SK-N-SH (cell line): Measurements from ENCODE around the gene TPRX1. TPM values are rescaled to one million over a fixed set of nuclear protein-coding genes. Genes with fewer than 3 reads are reported as not detected.

ENCODE experiments used
- CTCF ChIA-PET: fragments of 300-600, 350-600 bp; formaldehyde crosslinking; extraction: SDS; loops from one replicate; lab custom pipeline; 2021; lab: Yijun Ruan, JAX
- POLR2A ChIA-PET: fragments of 350-600 bp; sonication (Branson Sonifier 250); formaldehyde crosslinking; extraction: SDS; loops from one replicate; lab custom pipeline; 2020; ENCODE audit warnings: antibody characterized with exemption, inconsistent platforms; lab: Yijun Ruan, JAX
- DNase-seq: peaks from one replicate; pipeline ENCODE4 v3.0.0; 2012
- H2AFZ ChIP-seq: fragments of 200-600 bp; sonication (generic); 2 replicates; pipeline ENCODE4 v1.8.1; 2016; ENCODE audit warnings: antibody characterized with exemption, mild to moderate bottlenecking, low read depth
- H3F3A ChIP-seq: fragments of 200-600 bp; sonication (generic); replicated peaks from 2 replicates; pipeline ENCODE3; 2016; ENCODE audit warnings: antibody characterized with exemption, mild to moderate bottlenecking; ENCODE audit not compliant: insufficient read depth
- H3K27ac ChIP-seq, 2 experiments: fragments of 200-500 bp in 1 of 2; fragments of 200-600 bp in 1 of 2; sonication (Bioruptor generic) in 1 of 2; sonication (generic), shearing (Covaris generic) in 1 of 2; 2 replicates each; pipeline versions ENCODE4 v1.5.1 to v1.6.1; 2014 to 2016; ENCODE audit warnings: low read depth in 2 of 2, inconsistent platforms in 1 of 2, low read length in 1 of 2, mild to moderate bottlenecking in 1 of 2, mixed read lengths in 1 of 2
- H3K27me3 ChIP-seq: fragments of 200-600 bp; sonication (generic), shearing (Covaris generic); 2 replicates; pipeline ENCODE4 v1.6.1; 2016; ENCODE audit warnings: mixed run types; ENCODE audit not compliant: insufficient read depth
- H3K36me3 ChIP-seq, 2 experiments: fragments of 200-500 bp in 1 of 2; fragments of 200-600 bp in 1 of 2; sonication (Bioruptor generic) in 1 of 2; sonication (generic) in 1 of 2; replicated peaks in 1 of 2; 2 replicates each; pipeline versions ENCODE3 to v1.5.1; 2014 to 2016; ENCODE audit warnings: low read length in 1 of 2, mild to moderate bottlenecking in 1 of 2; ENCODE audit not compliant: insufficient read depth in 2 of 2, control insufficient read depth in 1 of 2
- H3K4me1 ChIP-seq, 2 experiments: fragments of 200-500 bp in 1 of 2; fragments of 200-600 bp in 1 of 2; sonication (Bioruptor generic) in 1 of 2; sonication (generic), shearing (Covaris generic) in 1 of 2; 2 replicates each; pipeline versions ENCODE4 v1.5.1 to v1.6.1; 2014 to 2016; ENCODE audit warnings: low read depth in 1 of 2, low read length in 1 of 2, mixed run types in 1 of 2; ENCODE audit not compliant: insufficient read depth in 2 of 2, control insufficient read depth in 1 of 2
- H3K4me2 ChIP-seq: fragments of 200-600 bp; sonication (generic), shearing (Covaris generic); 2 replicates; pipeline ENCODE4 v1.6.1; 2017; ENCODE audit warnings: mixed run types
- H3K4me3 ChIP-seq, 2 experiments: fragments of 200-500 bp in 1 of 2; fragments of 200-600 bp in 1 of 2; sonication (Bioruptor generic) in 1 of 2; sonication (generic), shearing (Covaris generic) in 1 of 2; 2 replicates each; pipeline versions ENCODE4 v1.5.1 to v1.8.1; 2014 to 2016; ENCODE audit warnings: low read depth in 2 of 2, inconsistent platforms in 1 of 2, low read length in 1 of 2, mild to moderate bottlenecking in 1 of 2, mixed read lengths in 1 of 2, moderate library complexity in 1 of 2
- H3K79me2 ChIP-seq: fragments of 200-600 bp; sonication (generic); 2 replicates; pipeline ENCODE4 v1.8.1; 2017; ENCODE audit warnings: mild to moderate bottlenecking; ENCODE audit not compliant: insufficient read depth
- H3K9ac ChIP-seq: fragments of 200-600 bp; sonication (generic); 2 replicates; pipeline ENCODE4 v1.6.1; 2017; ENCODE audit warnings: mixed run types
- H3K9me2 ChIP-seq: fragments of 200-600 bp; sonication (generic); 2 replicates; pipeline ENCODE4 v1.6.1; 2017; ENCODE audit warnings: mixed run types
- H3K9me3 ChIP-seq: fragments of 200-600 bp; sonication (generic); 2 replicates; pipeline ENCODE4 v1.6.1; 2017; ENCODE audit warnings: mixed run types, mild to moderate bottlenecking, moderate library complexity
- H4K20me1 ChIP-seq: fragments of 200-600 bp; sonication (generic); 2 replicates; pipeline ENCODE4 v1.6.1; 2017; ENCODE audit warnings: mild to moderate bottlenecking, mixed run types; ENCODE audit not compliant: insufficient read depth
- CTCF ChIP-seq: fragments of 200-600 bp; sonication (generic); IDR thresholded peaks from 2 replicates; pipeline ENCODE4 v1.6.1; 2017; ENCODE audit warnings: antibody characterized with exemption, mild to moderate bottlenecking, moderate library complexity
- IRF3 ChIP-seq: fragments of 150-350 bp; IDR thresholded peaks from 2 replicates; pipeline ENCODE4 v1.6.1; 2016; ENCODE audit warnings: mild to moderate bottlenecking, low read depth, low read length
- RAD21 ChIP-seq: IDR thresholded peaks from 2 replicates; pipeline ENCODE4 v1.6.1; 2012; ENCODE audit warnings: mild to moderate bottlenecking, low read length
- REST ChIP-seq: IDR thresholded peaks from 2 replicates; pipeline ENCODE4 v1.6.1; 2012; ENCODE audit warnings: mild to moderate bottlenecking, low read depth, low read length, moderate library complexity
- SMC3 ChIP-seq: IDR thresholded peaks from 2 replicates; pipeline ENCODE4 v1.6.1; 2012; ENCODE audit warnings: low read depth, low read length, improper control_type of control experiment
- USF2 ChIP-seq: fragments of 150-350 bp; IDR thresholded peaks from 2 replicates; pipeline ENCODE4 v1.6.1; 2017; ENCODE audit warnings: antibody characterized with exemption, low read length, low read depth, borderline replicate concordance
- WGBS: methylation state at CpG from one replicate; pipeline ENCODE4 v1.1.6; 2017; ENCODE audit warnings: low lambda C conversion rate; 5-methylcytosine and 5-hydroxymethylcytosine counted together
- polyA plus RNA-seq, 3 experiments: library from polyadenylated mRNA; depleted of rRNA; stranded (reverse); fragments of >200 nt; gene quantifications; 2 replicates each; pipeline ENCODE4 v1.2.3, GENCODE V29; 2012

The TPRX1 gene
- polyA plus RNA-seq, 1 of the 3 experiments (the other 2 are of a cell fraction), result not detected

- Histone ChIP-seq H3K4me3 (no peak overlapping the region), H2AFZ (no peak overlapping the region), H3K27ac (no peak overlapping the region), H3K9ac (no peak overlapping the region), H3F3A (no peaks in the 10 kb centered on the region), H3K79me2 (no peaks in the 10 kb centered on the region), H3K9me2 (no peaks in the 10 kb centered on the region), H3K27me3 (peaks cover 21% of the 10 kb centered on the region; the same call in 1 of the 2 replicates), H4K20me1 (no peaks in the 10 kb centered on the region), H3K36me3 (no peaks in the 10 kb centered on the region), H3K4me2 (no peak overlapping the region), H3K9me3 (no peaks in the 10 kb centered on the region), H3K4me1 (no peaks in the 10 kb centered on the region)
- peak; percentile 86 for DNase-seq
- WGBS, result 17% methylated on average over 17 of the region's 17 CpGs
- POLR2A ChIA-PET, result no interaction called here
- TF ChIP-seq CTCF (peak; percentile 63), USF2 (no peak), REST (no peak), IRF3 (no peak), SMC3 (peak; percentile 31; the same call in 1 of the 2 replicates), RAD21 (peak; percentile 44)
- CTCF ChIA-PET, result interaction anchor here (1.0 to 1.9 kb wide), 6 partner anchors 9 to 55 kb away, joined by 4 to 9 read pairs (median 5); no protein-coding TSS in a partner anchor
These were observed 9.1 kb upstream of the TPRX1 start for GRCh38 chr19:47813304-47813994.
